ENCODE data around the gene EMP2.
"Not testable (repeated sequence)": the region's sequence is repeated elsewhere in the genome, so short reads cannot be mapped to it uniquely, and the experiment has no call there.

Gene EMP2

DNA sequence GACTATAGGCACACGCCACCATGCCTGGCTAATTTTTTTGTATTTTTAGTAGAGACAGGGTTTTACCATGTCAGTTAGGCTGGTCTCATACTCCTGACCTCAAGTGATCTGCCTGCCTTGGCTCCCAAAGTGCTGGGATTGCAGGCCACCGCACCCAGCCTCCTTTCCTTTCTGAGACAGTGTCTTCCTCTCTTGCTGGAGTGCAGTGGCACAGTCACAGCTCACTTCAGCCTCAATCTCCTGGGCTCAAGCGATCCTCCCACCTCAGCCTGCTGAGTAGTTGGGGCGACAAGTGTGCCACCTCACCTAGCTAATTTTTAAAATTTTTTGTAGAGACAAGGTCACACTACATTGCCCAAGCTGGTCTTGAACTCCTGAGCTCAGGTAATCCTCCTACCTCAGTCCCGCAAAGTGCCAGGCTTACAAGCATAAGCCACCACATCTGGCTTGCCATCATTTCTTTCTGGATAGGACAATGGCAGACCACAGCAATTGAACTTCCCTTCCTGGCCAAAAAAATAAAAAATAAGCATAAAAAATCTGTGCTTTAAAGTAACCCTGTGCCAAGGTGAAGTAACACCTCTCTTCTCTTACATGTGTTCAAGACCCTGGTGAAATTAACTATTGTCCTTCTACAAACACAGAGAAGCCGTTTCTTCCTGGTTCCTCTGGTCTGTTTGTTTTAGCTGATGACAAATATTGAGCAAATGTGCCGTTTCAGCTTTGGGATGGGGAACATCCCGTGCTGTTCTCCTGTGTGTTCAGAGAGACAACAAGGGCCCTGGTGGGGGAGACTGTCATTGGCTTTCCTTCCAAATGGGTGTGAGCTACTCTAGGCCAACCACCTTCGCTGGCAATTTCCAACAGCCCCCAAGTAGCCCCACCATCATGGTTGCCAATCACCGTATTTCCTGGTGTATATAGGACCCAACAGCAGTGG, 60.2 kb downstream of the EMP2 start:
- DNase-seq, result no peak

DNA sequence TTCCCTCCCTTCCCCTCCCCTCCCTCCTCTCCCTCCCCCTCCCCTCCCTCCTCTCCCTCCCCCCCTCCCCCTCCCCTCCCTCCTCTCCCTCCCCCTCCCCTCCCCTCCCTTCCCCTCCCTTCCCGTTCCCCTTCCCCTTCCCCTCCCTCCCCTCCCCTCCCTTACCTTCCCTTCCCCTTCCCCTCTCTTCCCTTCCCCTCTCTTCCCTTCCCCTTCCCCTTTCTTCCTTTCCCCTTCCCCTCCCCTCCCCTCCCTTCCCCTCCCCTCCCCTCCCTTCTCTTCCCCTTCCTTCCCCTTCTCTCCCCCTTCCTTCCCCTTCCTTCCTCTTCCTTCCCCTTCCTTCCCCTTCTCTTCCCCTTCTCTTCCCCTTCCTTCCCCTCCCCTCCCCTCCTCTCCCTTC, 61.1 kb downstream of the EMP2 start:
- DNase-seq, result no peak

DNA sequence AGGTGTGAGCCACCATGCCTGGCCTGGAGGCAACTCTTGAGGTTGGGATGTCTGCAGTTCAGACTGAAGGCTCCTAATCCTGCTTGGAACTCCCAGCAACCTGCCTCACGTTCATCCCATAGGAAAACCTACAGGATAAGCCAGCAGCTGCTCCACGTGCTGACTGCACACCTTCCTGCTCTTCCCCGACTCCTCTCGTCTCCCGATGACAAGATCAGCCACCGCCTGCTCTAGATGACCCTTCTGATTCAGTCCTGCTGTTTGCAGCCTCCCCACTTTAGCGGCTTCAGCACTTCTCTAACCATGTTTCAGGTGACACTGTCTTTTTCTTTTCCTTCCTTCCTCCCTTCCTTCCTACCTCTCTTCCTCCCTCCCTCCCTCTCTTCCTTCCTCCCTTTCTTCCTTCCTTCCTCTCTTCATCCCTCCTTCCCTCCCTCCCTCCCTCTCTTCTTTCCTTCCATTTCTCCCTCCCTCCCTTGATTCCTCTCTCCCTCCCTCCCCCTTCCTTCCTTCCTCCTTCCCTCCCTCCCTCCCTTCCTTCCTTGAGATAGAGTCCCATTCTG, 61.8 kb downstream of the EMP2 start:
- no peak for DNase-seq

DNA sequence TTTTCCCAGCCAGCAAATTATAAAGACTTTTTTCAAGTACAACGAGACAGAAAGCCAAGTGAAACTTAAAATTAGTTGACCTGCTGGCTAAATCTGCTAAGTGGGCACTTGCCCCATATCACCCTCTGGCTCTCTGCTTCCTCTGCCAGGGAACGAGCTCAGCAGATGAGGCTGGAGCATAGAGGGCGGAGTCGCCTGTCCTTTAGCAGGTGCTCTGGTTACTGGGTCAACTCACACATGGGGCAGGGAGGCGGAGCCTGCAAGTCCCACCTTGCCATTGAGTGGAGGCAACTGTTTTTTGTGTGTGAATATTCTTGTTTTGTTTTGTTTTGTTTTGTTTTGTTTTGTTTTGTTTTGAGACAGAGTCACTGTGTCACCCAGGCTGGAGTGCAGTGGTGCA, 62.5 kb downstream of the EMP2 start:
- DNase-seq, result no peak

DNA sequence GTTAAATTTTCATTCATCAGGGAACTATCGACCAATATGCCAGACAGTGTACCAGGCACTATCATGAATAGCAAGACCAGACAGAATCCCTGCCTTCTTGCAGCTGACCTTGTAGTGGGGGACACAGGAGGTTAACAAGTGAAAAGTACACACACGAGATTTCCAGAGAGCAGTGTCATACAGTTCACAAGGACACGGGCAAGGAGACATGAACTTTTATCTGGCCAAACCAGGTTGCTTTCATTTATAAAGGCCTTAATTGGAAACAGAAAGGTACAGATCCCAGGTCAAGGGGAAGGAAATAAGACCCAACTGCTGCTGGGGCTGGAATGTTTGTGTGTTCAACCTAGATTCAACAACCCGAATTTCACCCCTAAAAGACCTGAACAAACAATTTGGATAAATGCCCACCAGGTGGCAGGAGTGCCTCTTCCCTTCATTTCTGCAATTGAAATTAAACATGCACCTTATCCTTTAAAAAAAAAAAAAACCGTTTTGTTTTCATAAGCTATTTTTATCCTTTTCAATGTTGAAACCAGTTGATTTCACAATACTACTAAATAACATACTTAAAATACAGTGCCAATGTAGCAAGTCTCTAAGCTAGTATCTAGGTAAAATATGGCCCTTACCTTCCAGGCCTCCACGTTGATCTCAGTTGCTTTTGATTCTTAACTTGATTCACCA, 65.9 kb downstream of the EMP2 start:
- peak; percentile 61 for DNase-seq

DNA sequence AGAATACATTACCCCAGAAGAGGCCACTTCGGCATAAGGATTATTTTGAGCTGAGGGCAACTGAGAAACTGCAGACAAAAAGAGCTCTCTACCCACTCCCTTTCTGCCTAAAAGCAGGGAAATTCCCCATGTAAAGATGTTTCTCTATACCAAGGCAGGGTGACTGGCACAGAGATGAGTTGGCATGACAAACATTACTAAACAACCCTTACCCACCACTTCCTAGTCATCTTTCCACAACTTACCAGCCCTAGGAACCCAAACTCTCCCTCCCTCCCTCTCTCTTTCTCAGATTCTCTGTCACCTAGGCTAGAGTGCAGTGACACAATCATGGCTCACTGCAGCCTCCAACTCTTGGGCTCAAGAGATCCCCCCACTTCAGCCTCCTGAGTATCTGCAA, 68.6 kb downstream of the EMP2 start:
- no peak for DNase-seq

DNA sequence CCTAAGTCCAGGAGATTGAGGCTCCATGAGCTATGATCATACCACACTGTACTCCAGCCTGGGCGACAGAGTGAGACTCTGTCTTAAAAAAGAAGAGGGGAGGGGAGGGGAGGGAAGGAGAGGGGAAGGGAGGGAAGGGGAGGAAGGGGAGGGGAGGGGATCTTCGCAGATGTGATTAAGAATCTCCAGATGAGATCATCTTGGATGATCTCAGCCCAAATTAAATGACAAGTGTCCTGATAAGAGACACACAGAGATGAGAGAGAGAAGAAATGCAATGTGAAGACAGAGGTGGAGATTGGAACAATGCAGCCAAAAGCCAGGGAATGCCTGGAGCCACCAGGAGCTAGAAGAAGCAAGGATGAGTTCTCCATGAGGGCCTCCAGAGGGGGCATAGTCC, 70.1 kb downstream of the EMP2 start:
- DNase-seq, result no peak

DNA sequence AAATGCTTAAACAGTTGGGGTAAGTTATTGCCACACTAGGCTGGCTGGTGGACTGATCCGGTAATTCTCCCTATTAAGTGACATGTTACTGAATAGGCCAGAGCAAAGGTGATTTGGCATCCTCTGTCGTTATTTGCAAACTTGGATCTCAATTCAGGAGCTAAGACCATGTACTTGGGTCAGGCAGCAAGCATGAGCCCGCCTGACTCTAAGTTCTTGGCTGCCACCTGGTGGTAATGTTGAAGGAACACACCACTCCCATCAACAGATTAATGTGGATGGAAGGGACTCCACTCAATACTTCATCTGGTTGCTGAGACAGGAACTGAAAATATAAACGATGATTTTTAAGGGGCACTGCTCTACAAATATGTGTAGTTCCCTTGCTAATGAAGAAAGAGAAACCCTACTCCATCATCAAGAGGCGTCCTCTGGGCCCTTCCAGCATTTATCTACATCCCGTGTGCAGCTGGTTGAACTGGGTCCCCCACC, 70.8 kb downstream of the EMP2 start:
- DNase-seq, result peak; percentile 78

DNA sequence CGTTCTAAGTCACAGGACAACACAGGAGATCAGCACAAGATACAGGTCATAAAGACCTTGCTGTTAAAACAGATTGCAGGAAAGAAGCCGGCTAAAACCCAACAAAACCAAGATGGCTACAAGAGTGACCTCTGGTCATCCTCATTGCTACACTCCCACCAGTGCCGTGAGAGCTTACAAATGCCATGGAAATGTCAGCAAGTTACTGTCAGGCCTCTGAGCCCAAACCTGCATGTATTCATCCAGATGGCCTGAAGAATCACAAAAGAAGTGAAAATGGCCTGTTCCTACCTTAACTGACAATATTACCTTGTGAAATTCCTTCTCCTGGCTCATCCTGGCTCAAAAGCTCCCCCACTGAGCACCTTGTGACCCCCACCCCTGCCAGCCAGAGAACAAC, 75.1 kb downstream of the EMP2 start:
- DNase-seq, result not testable (repeated sequence)

DNA sequence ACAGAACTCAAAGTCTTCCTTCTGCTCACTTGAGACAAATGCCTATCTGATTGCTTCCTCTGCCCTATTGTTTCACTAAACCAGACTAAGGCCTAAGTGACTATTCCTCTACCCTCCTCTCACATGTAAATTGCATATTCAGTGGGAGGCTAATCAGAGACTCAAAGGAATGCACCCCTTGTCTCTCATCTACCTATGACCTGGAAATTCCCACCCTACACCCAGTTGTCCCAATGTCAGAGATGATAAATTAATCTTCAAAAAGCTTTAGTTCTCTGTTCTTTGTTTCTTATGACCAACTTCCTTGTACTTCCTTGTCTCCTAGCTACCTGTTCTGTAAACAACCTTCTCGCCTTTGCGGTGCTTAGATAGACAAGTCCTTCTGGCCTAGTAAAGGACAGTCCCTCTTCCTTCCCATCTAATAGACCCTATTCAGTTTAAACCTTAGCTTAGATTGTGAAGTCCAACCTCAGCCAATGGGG, 76.0 kb downstream of the EMP2 start:
- DNase-seq, result no peak

DNA sequence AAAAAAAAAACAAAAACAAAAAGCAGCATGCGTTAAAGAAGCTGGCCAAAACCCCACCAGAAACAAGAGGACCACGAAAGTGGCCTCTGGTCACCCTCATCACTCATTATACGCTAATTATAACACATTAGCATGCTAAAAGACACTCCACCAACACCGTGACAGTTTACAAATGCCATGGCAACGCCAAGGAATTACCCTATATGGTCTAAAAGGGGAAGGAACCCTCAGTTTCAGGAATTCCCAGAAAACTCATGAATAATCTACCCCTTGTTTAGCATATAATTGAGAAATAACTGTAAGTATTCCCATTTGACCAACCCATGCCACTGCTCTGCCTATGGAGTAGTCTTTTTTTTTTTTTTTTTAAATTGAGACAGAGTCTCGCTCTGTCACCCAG, 77.6 kb downstream of the EMP2 start:
- DNase-seq, result no peak

DNA sequence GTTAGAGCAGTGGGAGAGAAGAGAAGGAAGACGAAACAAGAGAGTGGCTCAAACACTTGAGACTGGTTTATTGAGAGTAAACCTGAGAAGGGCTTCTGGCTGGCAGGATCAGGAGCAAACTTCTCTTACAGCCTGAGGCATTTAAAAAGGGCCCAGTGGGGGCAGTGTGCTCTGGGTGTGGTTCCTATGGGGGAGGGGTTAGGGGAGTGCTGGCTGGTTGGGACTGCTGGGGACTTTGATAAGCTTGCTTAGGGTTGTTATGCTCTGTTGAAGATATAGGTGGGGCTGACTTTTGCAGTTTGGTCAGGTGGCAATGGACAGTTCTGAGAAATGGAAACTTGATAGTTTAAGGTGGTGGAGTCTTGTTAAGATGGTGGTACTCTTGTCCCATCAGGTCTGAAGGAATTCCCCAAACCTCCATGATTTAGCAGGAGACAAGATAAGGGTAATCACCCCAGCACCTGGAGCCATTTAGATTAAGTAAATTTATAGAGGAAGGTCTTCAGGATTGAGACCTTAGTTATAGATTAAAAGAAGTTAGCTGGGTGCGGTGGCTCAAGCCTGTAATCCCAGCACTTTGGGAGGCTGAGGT, 79.3 kb downstream of the EMP2 start:
- no peak for DNase-seq

DNA sequence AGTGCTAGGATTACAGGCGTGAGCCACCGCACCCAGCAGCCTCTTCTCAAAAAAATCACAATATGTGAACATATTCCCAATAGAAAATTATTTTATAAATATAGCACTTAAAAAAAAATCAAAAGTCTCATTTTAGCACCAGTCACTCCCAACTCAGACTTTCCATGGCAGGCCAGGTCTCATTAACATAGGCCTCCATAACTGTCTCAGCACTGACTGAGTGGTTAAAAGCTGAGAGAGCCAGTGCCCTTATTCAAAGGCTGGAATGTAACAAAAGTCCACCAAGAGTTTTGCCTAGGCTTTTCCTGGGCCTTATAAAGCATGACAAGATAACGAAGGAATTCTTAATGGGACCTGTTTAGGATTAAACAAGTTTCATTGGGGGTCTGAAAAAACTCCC, 79.8 kb downstream of the EMP2 start:
- DNase-seq, result no peak

DNA sequence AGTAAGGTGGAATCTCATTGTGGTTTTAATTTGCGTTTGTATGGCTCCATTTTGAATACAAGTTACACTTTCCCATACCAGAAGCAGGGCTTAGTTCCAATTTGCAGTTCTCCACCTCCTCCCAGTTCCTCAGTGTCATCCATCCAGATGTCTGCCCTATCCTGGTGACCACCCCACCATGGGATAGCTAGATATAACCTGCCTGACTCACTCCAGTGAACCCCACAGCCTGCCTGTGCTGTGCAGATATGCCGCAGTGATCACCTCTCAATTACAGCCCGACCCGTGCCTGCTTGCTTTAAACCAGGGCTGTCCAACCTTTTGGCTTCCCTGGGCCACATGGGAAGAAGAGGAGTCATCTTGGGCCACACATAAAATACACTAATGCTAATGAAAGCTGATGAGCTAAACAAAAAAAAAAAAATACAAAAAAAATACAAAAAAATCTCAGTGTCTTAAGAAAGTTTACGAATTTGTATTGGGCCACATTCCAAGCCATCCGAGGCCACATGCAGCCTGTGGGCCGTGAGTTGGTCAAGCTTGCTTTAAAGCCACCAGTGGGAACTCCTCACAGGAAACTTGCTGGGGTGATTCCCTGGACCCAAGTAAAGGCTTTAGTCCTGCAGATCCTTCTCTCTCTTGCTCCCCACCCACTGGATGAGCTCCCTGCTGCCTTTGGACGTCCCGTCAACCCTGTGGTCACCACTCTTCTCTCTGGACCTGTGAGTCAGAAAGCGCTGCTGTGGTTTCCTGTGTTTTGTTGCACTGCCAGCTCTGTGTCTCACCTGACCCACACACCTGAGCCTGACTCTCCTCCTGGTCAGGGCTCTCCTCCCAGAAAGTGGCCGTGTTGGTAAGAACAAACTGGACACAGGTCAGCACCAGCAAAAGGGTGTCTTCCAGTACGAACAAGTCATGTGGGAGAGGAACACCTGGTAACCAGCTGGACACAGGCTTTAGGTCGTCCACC, 83.0 kb downstream of the EMP2 start:
- no peak for DNase-seq

DNA sequence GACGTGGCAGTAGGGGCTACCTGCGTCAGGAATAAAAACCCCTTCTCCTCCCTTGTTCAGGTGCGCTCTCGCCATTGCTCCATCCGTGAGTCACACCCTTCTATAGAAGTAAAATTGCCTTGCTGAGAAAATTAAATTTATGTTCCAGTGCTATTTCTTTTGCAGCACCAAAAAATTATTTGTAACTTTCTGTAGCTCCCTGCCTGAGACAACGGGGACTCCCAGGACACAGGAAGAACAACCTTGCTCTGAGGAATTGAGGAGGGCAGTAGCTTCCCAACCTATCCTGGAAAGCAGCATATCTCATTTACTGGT, 85.4 kb downstream of the EMP2 start:
- no peak for DNase-seq

DNA sequence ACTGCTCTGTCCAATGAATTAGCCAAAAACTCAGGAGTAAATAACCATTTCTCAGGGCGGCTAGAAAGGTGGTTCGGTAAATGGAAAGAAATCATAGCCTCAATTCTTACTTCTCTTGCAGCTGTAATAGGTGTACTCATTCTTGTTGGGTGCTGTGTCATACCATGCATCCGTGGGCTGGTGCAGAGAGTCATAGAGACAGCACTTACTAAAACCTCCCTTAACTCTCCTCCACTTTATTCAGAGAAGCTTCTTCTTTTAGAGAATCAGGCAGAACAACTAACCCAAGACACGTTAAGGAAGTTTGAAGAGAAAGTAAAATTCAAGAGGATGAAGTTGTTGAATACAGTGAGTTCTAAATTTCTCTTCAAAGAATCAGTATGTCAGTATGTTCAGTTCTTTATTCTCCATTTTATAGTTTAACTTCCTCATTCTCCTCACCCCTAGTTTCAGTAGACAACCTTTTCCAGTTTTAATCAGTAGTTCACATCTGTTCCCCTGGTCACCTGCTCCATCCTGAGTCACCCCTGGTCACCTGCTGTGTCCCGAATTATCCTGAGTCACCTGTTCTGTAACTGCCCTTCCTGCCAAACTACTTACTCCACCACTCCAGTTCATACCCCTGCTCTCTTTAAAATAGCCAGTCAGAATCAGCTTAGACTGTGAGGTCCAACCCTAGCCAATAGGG, 85.9 kb downstream of the EMP2 start:
- DNase-seq, result no peak

DNA sequence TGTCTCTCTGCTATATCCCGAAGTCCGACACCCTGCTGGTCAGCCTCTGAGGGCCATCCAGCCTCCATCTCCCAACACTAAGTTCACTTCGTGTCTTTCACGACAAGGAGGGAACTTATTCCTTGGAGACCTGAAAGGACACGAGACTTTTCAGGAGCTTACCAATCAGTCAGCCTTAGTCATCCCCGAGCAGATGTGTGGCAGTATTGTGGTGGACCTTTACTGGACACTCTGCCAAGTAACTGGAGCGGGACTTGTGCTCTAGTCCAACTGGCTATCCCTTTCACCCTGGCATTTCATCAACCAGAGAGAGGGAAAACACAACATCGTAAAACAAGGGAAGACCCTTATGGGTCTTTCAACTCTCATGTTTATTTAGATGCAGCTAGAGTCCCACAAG, 87.1 kb downstream of the EMP2 start:
- DNase-seq, result no peak

DNA sequence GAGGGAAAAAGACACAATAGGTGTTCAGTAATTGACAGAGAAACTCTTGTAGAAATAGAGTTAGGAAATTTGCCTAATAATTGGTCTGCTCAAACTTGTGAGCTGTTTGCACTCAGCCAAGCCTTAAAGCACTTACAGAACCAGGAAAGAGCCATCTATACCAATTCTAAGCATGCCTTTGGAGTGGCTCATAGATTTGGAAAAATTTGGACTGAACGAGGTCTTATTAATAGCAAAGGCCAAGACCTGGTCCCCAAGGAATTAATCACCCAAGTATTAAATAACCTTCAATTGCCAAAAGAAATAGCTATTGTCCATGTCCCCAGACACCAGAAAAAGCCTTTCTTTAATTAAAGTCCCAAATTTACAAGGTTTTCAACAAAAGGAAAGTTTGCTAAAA, 90.3 kb downstream of the EMP2 start:
- no peak for DNase-seq

DNA sequence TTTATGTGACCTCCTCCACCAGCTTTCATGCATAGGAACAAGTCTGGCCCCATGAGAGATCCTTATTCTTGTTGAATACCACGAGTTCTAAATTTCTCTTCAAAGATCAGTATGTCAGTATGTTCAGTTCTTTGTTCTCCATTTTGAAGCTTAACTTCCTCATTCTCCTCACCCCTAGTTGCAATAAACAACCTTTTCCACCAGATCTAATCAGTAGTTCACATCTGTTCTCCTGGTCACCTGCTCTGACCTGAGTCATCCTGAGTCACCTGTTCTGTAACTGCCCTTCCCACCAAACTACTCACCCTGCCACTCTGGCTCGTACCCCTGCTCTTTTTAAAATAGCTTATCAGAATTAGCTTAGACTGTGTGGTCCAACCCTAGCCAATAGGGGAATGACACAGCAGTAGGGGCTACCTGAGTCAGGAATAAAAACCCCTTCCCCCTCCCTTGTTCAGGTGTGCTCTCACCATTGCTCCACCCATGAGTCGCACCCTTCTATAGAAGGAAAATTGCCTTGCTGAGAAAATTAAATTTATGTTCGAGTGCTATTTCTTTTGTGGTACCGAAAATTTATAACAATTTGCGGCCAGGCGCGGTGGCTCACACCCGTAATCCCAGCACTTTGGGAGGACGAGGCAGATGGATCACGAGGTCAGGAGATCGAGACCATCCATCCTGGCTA, 94.6 kb downstream of the EMP2 start:
- no peak for DNase-seq

DNA sequence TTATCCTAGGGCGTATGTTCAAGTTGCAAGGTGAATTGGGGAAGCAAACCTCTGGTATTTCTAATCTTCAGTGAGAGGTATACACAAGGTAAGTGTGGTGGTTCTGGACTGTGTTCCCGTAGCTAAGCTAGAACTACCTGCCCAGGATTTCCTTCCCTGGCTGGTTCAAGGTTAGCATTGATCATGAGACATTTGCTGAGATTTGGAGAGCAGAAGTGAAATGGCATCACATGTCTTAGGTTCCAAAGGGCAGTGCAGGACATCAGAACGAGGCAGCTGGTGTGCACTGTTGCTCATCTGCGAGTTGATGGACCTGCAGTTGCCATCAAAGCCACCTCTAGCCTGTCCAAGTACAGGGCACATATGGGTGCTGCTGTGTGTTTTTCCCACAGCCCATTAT, 95.2 kb downstream of the EMP2 start:
- no peak for DNase-seq

DNA sequence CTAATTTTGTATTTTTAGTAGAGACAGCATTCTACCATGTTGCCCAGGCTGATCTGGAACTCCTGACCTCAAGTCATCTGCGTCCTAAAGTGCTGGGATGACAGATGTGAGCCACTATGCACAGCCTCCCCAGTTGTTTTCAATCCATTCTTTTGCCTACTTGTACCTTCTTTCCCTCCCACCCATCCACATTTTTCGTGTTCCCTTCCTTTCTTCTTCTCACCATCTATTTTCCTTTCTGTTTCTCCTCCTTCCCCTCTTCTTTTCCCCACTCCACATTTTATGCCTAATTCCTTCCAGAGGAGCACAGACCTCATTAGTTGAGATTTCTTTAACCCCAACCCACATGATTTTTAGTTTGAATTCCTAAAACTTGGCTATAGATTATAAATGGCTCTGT, 100.2 kb downstream of the EMP2 start:
- DNase-seq, result no peak

Measured in CD4-positive, alpha-beta T cell treated with Interleukin-12 subunit alpha and Interleukin-12 subunit beta, for 1 hour (primary cell).